ENCODE results near the gene SENP6. TPM values are rescaled to one million over a fixed set of nuclear protein-coding genes. Genes with fewer than 3 reads are reported as not detected.
A peak's percentile ranks its signal among the peaks of the same experiment; 100 is the strongest.
"Not testable (repeated sequence)": the region's sequence is repeated elsewhere in the genome, so short reads cannot be mapped to it uniquely, and the experiment has no call there.

Gene SENP6
- total and polyA plus RNA-seq, 5 donors from 2014 or later: 35.1 to 99.4 (median 41.5) TPM

DNA sequence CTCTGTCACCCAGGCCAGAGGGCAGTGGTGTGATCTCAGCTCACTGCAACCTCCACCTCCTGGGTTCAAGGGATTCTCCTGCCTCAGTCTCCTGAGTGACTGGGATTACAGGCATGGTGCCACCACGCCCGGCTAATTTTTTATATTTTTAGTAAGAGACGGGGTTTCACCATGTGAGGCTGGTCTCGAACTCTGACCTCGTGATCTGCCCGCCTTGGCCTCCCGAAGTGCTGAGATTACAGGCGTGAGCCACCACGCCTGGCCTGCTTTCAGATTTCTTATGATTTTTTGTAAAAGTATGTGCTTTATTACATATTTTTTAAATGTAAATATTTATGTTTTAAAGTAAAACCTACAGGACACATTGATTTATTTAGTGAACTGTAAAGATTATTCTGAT lies 26.0 kb downstream of the SENP6 start:
- not testable (repeated sequence) for H3K4me3 ChIP-seq (ENCODE audit: low read depth, low read length); H3K27ac Mint-ChIP-seq; H3K4me1 ChIP-seq (ENCODE audit: control insufficient read depth, insufficient read depth, low read length, poor library complexity, severe bottlenecking); H3K9me3 ChIP-seq (ENCODE audit: control insufficient read depth in 2 of 2, low read length in 2 of 2); H3K4me3 Mint-ChIP-seq; DNase-seq; ATAC-seq (ENCODE audit: low read depth in 2 of 2); H3K27me3 Mint-ChIP-seq; H3K27me3 ChIP-seq (ENCODE audit: control insufficient read depth, insufficient read depth, low read length); H3K9me3 Mint-ChIP-seq; H3K27ac ChIP-seq (ENCODE audit: insufficient read depth, low read length, poor library complexity, severe bottlenecking)
- peaks cover 14 to 21% (median 17%) of the 10 kb centered on the region in 4 donors for H3K4me1 Mint-ChIP-seq
- peaks cover 53% of the 10 kb centered on the region for H3K36me3 ChIP-seq (ENCODE audit: control insufficient read depth, insufficient read depth, low read length)
- peaks cover 16% of the 10 kb centered on the region for H3K36me3 Mint-ChIP-seq

- ATAC-seq (ENCODE audit: low read depth in 2 of 2) (no peak), DNase-seq (no peak)
- Mint-ChIP-seq H3K36me3 (peaks cover 17% of the 10 kb centered on the region), H3K4me1 (peaks cover 8 to 23% (median 17%) of the 10 kb centered on the region in 4 donors), H3K9me3 (no peaks in the 10 kb centered on the region), H3K27me3 (no peaks in the 10 kb centered on the region), H3K4me3 (no peak overlapping the region), H3K27ac (peak overlapping the region in 1 of 3 donors; percentile 31)
- H3K27me3 ChIP-seq (ENCODE audit: control insufficient read depth, insufficient read depth, low read length): no peaks in the 10 kb centered on the region
- H3K9me3 ChIP-seq (ENCODE audit: control insufficient read depth in 2 of 2, low read length in 2 of 2): no peaks in the 10 kb centered on the region
- H3K36me3 ChIP-seq (ENCODE audit: control insufficient read depth, insufficient read depth, low read length): peaks cover 51% of the 10 kb centered on the region
- no peak overlapping the region for H3K4me3 ChIP-seq (ENCODE audit: low read depth, low read length)
- H3K4me1 ChIP-seq (ENCODE audit: control insufficient read depth, insufficient read depth, low read length, poor library complexity, severe bottlenecking): no peaks in the 10 kb centered on the region
- no peak overlapping the region for H3K27ac ChIP-seq (ENCODE audit: insufficient read depth, low read length, poor library complexity, severe bottlenecking)
These were observed 30.4 kb downstream of the SENP6 start for GRCh38 chr6:75631859-75632635.

GRCh38 chr6:75633045-75633444 lies 31.4 kb downstream of the SENP6 start:
- no peak overlapping the region for H3K27ac ChIP-seq (ENCODE audit: insufficient read depth, low read length, poor library complexity, severe bottlenecking)
- no peaks in the 10 kb centered on the region for H3K9me3 ChIP-seq (ENCODE audit: control insufficient read depth in 2 of 2, low read length in 2 of 2)
- Mint-ChIP-seq H3K27ac (no peak overlapping the region), H3K27me3 (no peaks in the 10 kb centered on the region), H3K9me3 (no peaks in the 10 kb centered on the region), H3K36me3 (peaks cover 19% of the 10 kb centered on the region), H3K4me1 (peaks cover 10 to 23% (median 16%) of the 10 kb centered on the region in 4 donors), H3K4me3 (no peak overlapping the region)
- no peaks in the 10 kb centered on the region for H3K4me1 ChIP-seq (ENCODE audit: control insufficient read depth, insufficient read depth, low read length, poor library complexity, severe bottlenecking)
- H3K4me3 ChIP-seq (ENCODE audit: low read depth, low read length): no peak overlapping the region
- H3K27me3 ChIP-seq (ENCODE audit: control insufficient read depth, insufficient read depth, low read length): no peaks in the 10 kb centered on the region
- no peak for DNase-seq
- H3K36me3 ChIP-seq (ENCODE audit: control insufficient read depth, insufficient read depth, low read length): peaks cover 50% of the 10 kb centered on the region
- ATAC-seq (ENCODE audit: low read depth in 2 of 2): no peak

DNA sequence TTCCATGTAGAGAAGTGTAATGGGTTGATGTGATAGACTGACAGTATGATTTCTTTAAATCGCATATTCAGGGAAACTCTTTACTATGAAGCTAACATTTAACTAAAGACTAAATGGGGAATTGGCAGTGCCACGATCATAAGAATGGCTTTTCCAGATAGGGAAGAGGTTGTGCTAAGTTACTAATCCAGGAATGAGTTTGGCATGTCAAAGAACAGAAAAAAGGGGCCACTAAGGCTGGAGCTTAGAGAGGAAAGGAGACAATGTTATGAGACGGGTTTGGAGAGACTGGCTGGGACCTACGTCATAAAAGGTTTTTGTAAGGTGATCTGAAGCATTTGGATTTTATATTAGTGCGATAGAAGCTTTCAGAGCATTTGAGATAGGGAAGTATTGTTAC lies 40.6 kb downstream of the SENP6 start:
- Histone ChIP-seq H3K9me3 (ENCODE audit: control insufficient read depth in 2 of 2, low read length in 2 of 2) (no peaks in the 10 kb centered on the region), H3K4me1 (ENCODE audit: control insufficient read depth, insufficient read depth, low read length, poor library complexity, severe bottlenecking) (no peaks in the 10 kb centered on the region), H3K27ac (ENCODE audit: insufficient read depth, low read length, poor library complexity, severe bottlenecking) (no peak overlapping the region), H3K27me3 (ENCODE audit: control insufficient read depth, insufficient read depth, low read length) (no peaks in the 10 kb centered on the region), H3K4me3 (ENCODE audit: low read depth, low read length) (no peak overlapping the region), H3K36me3 (ENCODE audit: control insufficient read depth, insufficient read depth, low read length) (peaks cover 43% of the 10 kb centered on the region)
- H3K4me3 Mint-ChIP-seq: no peak overlapping the region
- H3K4me1 Mint-ChIP-seq: peaks cover 0 to 9% (median 6%) of the 10 kb centered on the region in 4 donors
- peak overlapping the region; percentile 7 to 59 (median 11) for H3K27ac Mint-ChIP-seq
- H3K9me3 Mint-ChIP-seq: peaks cover 0 to 5% (median 0%) of the 10 kb centered on the region in 7 donors
- no peaks in the 10 kb centered on the region for H3K27me3 Mint-ChIP-seq
- H3K36me3 Mint-ChIP-seq: peaks cover 27% of the 10 kb centered on the region
- DNase-seq (no peak), ATAC-seq (ENCODE audit: low read depth in 2 of 2) (no peak)

GRCh38 chr6:75643173-75643572 lies 41.5 kb downstream of the SENP6 start:
- Histone ChIP-seq H3K9me3 (ENCODE audit: control insufficient read depth in 2 of 2, low read length in 2 of 2) (no peaks in the 10 kb centered on the region), H3K4me1 (ENCODE audit: control insufficient read depth, insufficient read depth, low read length, poor library complexity, severe bottlenecking) (no peaks in the 10 kb centered on the region), H3K27ac (ENCODE audit: insufficient read depth, low read length, poor library complexity, severe bottlenecking) (no peak overlapping the region), H3K27me3 (ENCODE audit: control insufficient read depth, insufficient read depth, low read length) (no peaks in the 10 kb centered on the region), H3K36me3 (ENCODE audit: control insufficient read depth, insufficient read depth, low read length) (peaks cover 37% of the 10 kb centered on the region), H3K4me3 (ENCODE audit: low read depth, low read length) (no peak overlapping the region)
- Mint-ChIP-seq H3K4me1 (peaks cover 0 to 7% (median 5%) of the 10 kb centered on the region in 4 donors), H3K4me3 (no peak overlapping the region), H3K9me3 (peaks cover 0 to 5% (median 0%) of the 10 kb centered on the region in 7 donors), H3K27ac (peak overlapping the region in 2 of 3 donors; percentile 7 to 59), H3K36me3 (peaks cover 27% of the 10 kb centered on the region), H3K27me3 (no peaks in the 10 kb centered on the region)
- ATAC-seq (ENCODE audit: low read depth in 2 of 2) (no peak), DNase-seq (no peak)

- Mint-ChIP-seq H3K4me3 (no peak overlapping the region), H3K9me3 (no peaks in the 10 kb centered on the region), H3K4me1 (peaks cover 2 to 15% (median 8%) of the 10 kb centered on the region in 4 donors), H3K36me3 (peaks cover 54% of the 10 kb centered on the region), H3K27me3 (no peaks in the 10 kb centered on the region), H3K27ac (peak overlapping the region; percentile 5 to 55 (median 52))
- H3K36me3 ChIP-seq (ENCODE audit: control insufficient read depth, insufficient read depth, low read length): peaks cover 47% of the 10 kb centered on the region
- H3K27ac ChIP-seq (ENCODE audit: insufficient read depth, low read length, poor library complexity, severe bottlenecking): no peak overlapping the region
- no peak overlapping the region for H3K4me3 ChIP-seq (ENCODE audit: low read depth, low read length)
- DNase-seq (no peak), ATAC-seq (ENCODE audit: low read depth in 2 of 2) (no peak)
- H3K27me3 ChIP-seq (ENCODE audit: control insufficient read depth, insufficient read depth, low read length): no peaks in the 10 kb centered on the region
- H3K9me3 ChIP-seq (ENCODE audit: control insufficient read depth in 2 of 2, low read length in 2 of 2): no peaks in the 10 kb centered on the region
- H3K4me1 ChIP-seq (ENCODE audit: control insufficient read depth, insufficient read depth, low read length, poor library complexity, severe bottlenecking): no peaks in the 10 kb centered on the region
These were observed 54.8 kb downstream of the SENP6 start for GRCh38 chr6:75656479-75656878.

DNA sequence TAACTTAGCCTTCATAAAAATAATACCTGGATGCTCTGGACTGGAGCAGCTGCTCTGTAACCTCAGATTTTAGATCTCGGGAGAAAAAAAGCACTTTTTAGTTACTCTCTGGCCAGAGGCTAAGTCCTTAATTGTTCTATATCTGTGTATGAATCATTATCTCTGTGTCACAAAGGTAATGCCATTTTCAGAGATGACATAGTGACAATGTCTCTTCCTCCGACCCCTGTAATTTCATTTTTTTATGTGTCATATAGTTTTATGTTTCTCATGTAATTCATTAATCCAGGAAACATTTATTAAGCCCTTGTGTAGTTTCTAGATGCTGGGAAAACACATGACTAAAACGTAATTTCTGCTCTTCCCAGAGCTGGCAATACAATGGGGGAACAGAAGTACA lies 55.6 kb downstream of the SENP6 start:
- ATAC-seq (ENCODE audit: low read depth in 2 of 2): no peak
- peak overlapping the region in 2 of 3 donors; percentile 33 to 38 for H3K27ac Mint-ChIP-seq
- no peak overlapping the region for H3K4me3 Mint-ChIP-seq
- Histone ChIP-seq H3K4me1 (ENCODE audit: control insufficient read depth, insufficient read depth, low read length, poor library complexity, severe bottlenecking) (no peaks in the 10 kb centered on the region), H3K27me3 (ENCODE audit: control insufficient read depth, insufficient read depth, low read length) (no peaks in the 10 kb centered on the region), H3K27ac (ENCODE audit: insufficient read depth, low read length, poor library complexity, severe bottlenecking) (no peak overlapping the region), H3K36me3 (ENCODE audit: control insufficient read depth, insufficient read depth, low read length) (peaks cover 46% of the 10 kb centered on the region), H3K9me3 (ENCODE audit: control insufficient read depth in 2 of 2, low read length in 2 of 2) (no peaks in the 10 kb centered on the region), H3K4me3 (ENCODE audit: low read depth, low read length) (no peak overlapping the region)
- no peak for DNase-seq
- H3K9me3 Mint-ChIP-seq: no peaks in the 10 kb centered on the region
- H3K36me3 Mint-ChIP-seq: peaks cover 56% of the 10 kb centered on the region
- no peaks in the 10 kb centered on the region for H3K27me3 Mint-ChIP-seq
- peaks cover 2 to 15% (median 8%) of the 10 kb centered on the region in 4 donors for H3K4me1 Mint-ChIP-seq

DNA sequence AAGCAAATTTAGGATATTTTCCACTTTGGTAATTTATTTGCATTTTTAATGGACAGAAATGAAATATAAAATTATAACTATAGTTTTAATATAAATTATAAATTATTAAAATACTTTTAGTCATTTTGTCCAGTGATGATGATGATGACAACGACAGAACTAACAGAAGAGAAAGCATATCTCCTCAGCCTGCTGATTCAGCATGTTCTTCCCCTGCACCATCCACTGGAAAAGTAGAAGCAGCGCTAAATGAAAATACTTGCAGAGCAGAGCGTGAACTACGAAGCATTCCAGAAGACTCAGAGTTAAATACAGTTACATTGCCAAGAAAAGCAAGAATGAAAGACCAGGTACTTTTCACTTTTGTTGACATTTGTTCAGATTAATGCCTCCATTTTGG lies 64.9 kb downstream of the SENP6 start:
- Mint-ChIP-seq H3K4me1 (peaks cover 0 to 5% (median 1%) of the 10 kb centered on the region in 4 donors), H3K4me3 (no peak overlapping the region), H3K9me3 (no peaks in the 10 kb centered on the region), H3K27me3 (no peaks in the 10 kb centered on the region), H3K36me3 (peaks cover 27% of the 10 kb centered on the region), H3K27ac (no peak overlapping the region)
- Histone ChIP-seq H3K9me3 (ENCODE audit: control insufficient read depth in 2 of 2, low read length in 2 of 2) (no peaks in the 10 kb centered on the region), H3K27me3 (ENCODE audit: control insufficient read depth, insufficient read depth, low read length) (no peaks in the 10 kb centered on the region), H3K36me3 (ENCODE audit: control insufficient read depth, insufficient read depth, low read length) (peaks cover 61% of the 10 kb centered on the region), H3K27ac (ENCODE audit: insufficient read depth, low read length, poor library complexity, severe bottlenecking) (no peak overlapping the region), H3K4me1 (ENCODE audit: control insufficient read depth, insufficient read depth, low read length, poor library complexity, severe bottlenecking) (no peaks in the 10 kb centered on the region), H3K4me3 (ENCODE audit: low read depth, low read length) (no peak overlapping the region)
- ATAC-seq (ENCODE audit: low read depth in 2 of 2): no peak
- DNase-seq: no peak

Measured in CD4-positive, CD25-positive, alpha-beta regulatory T cell (primary cell).